GM18870 (cell line): ENCODE data around the gene MAPK13.
A peak's percentile ranks its signal among the peaks of the same experiment; 100 is the strongest.
"Not testable (repeated sequence)": the region's sequence is repeated elsewhere in the genome, so short reads cannot be mapped to it uniquely, and the experiment has no call there.

Source experiments
- ATAC-seq: cut with Tn5 transposase; IDR thresholded peaks from one replicate; pipeline ENCODE4 v1.9.1; 2021; ENCODE audit warnings: moderate library complexity; ENCODE audit not compliant: unreplicated experiment

MAPK13 gene

DNA sequence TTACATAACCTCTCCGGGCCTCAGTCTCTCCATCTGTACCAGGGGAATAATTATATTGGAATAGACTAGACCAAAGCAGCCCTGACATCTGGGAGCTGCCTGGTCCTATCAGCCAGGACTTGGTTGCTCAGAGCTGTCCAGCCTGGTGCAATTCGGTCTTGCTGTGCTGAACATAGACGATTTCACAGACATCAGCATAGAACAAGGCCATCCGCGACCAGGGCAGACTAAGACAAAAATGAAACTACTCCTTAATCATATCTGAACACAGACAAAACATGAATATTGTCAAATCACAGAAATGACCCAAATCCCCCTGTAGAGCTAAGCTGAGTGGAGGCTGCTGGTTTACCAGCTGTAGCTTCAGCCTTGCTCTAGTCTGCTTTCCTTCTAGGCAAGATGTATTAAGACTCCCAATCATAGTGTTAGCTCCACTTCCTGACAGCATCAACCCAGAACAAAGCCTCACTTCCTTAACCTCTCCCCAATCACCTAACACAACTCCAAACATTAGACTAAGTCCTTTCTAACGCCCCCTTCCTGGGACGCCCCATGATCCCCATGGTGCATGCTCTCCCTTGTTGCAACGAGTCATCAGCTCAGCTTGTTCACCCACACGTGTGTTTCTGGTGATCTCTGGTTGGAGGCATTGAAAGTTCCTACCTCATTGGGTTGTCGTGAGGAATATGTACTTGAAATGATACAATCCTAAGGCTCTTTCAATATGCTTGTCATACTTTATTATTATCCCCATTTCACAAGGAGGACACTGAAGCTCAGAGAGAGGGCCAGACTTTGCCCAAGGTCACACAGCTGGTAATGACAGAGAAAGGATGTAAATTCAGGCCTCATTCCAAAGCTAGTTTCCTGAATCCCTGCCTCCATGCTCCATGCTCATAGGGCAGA lies 3.5 kb upstream of the MAPK13 start:
- ATAC-seq, result no peak

DNA sequence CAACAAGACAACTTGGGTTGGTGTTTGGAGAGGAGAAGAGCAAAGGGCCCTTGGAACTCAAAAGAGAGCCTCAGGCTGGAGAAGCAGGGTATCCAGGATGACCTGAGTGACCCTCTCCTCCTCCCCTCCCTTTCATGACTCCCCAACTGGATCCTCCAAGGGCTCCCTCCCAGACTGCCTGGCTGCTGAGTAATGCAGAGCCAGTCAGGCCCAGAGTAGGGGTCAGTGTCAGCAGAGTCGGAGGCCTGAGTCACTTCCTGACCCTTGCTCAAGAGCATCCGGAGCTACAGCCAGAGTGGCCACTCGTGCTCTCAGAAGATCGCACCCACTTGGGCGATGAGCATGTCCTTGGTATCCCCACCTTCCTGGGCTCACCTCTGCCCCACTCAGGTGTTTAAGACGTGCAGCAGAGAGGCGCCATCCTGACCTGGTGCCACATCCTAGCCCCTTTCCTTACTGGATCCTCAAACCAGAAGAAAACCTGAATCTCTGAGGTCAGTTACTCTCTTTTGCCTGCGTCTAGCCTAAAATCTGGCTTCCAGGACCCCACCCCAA lies 2.8 kb upstream of the MAPK13 start:
- ATAC-seq, result no peak

DNA sequence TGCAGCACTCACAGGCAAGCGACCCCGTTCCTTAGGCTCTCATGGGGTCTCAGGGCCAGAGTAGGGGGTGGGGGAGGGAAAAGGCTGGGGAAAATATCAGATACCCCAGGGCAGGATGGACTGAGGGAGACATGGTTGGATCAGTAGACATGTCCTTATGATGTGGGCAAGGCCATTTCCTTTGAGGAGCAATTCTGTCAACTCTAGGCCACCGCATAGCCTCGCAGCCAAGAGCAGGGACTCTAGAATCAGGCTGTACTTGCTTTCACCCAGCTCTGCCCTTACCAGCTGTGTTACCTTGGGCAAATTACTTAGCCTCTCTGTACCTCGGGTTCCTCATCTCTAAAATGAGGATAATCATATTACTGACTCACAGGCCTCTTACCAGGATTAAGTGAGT lies 2.2 kb upstream of the MAPK13 start:
- no peak for ATAC-seq

DNA sequence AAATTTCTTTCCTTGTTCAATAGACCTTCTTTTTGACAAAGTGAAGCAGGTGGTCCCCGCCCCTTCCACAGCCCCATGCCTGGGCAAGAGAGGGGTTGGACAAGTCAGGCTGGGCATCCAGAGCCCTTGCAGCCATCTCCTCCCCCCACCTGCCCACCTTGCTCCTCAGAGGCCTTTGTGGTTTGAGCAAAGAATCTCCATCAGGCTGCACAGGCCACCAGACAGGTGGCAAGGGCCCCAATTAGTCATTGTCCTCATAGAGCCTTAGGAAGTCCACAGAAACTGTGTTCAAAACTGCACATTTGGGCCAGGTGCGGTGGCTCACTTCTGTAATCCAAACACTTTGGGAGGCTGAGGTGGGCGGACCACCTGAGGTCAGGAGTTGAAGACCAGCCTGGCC lies 1.5 kb upstream of the MAPK13 start:
- ATAC-seq, result no peak

DNA sequence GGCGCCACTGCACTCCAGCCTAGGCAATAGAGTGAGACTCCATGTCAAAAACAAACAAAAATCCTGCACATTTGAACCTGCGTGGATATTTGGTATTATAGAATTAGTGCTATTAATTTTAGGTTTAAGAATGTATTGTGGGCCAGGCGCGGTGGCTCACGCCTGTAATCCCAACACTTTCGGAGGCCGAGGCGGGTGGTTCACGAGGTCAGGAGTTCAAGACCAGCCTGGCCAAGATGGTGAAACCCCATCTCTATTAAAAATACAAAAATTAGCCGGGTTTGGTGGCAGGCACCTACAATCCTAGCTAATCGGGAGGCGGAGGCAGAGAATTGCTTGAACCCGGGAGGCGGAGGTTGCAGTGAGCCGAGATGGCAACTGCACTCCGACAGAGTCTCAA lies 979 bp upstream of the MAPK13 start:
- ATAC-seq, result not testable (repeated sequence)

DNA sequence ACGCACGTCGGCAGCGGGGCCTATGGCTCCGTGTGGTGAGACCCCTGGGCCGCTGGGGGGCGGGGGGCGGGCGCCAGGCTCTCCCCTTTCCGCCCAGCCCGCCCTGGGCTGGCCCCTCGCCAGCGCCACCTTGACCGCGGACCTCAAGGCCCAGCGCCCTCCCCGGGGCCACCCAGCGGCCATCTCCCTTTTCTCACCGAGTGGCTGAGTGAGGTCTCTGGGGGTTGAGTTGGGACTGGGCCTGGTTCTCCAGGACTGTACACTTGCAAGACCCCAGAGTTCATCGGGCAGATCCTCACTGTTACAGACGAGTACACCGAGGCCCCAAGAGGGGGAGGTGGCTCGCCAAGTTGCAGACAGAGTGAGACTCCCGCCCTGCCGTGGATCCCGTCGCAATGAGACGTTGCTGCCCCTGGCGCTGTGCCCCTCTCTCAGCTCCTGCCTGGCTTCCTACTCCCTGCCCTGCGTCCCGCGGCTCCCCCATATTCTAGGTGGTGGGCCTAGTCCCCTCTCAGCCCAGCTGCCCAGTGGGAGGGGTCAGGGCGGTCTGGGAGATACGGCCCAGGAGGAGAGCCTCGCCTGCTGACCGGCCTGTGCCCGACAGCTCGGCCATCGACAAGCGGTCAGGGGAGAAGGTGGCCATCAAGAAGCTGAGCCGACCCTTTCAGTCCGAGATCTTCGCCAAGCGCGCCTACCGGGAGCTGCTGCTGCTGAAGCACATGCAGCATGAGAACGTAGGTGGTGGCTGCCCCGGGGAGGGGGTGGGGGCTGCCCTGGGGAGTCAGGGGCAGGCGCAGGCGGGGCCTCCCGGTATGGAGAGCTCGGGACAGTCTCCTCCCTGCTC lies 576 bp downstream of the MAPK13 start:
- ATAC-seq, result no peak

DNA sequence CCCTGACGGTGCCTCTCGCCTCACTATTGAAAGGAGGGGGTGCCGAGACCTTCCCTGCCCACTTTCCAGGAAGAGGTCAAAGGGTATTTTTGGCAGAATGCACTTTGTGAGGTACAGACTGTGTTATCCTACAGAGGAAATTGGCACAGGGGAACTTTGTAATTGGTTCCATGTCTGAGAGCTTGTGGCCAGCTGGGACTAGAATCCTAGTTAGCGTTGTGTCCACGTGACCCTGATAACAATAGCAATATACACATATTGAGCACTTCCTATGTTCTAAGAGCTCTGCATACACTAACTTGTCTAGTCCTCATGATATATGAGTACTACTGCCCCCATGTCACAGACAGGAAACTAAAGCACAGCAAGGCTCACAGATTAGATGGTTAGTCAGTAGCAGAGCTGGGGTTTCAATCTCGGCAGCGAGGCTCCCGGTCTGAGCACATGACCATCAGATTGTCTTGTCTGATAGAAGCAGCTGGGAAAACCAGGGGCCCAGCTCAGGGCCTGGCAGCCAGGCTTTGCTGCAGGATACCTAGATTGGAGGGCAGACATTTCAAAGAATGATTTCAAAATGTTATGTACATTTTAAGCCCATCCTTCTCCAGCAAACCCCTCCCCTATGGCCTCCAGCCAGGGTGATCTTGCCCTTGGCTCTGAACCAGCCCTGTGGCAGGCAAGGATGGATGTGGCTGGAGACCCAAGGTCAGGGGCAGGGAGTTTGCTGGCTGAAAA lies 1.4 kb downstream of the MAPK13 start:
- ATAC-seq, result peak; percentile 90

DNA sequence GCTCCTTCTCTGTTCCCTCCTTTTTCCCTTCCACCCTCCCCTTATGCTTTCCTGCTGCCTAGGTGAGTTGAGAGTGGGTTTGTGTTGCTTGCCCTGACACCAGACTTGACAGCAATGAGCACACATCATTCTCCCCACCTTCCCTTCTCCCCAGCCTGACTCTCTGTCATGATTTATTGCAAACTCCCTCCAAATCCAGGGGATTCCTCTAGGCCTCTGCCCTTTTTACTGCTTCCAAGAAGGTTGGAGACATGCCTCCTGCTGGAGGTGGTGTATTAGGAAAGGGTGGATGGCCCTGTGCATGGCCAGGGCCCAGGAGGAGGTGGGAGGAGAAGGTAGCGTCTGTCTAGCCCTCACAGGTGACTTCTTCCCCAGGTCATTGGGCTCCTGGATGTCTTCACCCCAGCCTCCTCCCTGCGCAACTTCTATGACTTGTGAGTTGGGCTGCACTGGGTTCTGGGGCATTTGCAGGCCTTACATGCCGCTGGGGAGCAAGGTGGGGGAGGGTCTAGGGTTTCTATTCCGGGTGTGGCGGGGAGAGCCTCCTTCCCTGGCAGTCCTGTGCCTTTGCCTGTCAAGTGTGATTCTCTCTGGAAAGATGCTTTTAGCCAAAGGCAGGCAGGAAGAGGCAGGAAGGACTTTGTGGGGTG lies 2.1 kb downstream of the MAPK13 start:
- ATAC-seq, result no peak

DNA sequence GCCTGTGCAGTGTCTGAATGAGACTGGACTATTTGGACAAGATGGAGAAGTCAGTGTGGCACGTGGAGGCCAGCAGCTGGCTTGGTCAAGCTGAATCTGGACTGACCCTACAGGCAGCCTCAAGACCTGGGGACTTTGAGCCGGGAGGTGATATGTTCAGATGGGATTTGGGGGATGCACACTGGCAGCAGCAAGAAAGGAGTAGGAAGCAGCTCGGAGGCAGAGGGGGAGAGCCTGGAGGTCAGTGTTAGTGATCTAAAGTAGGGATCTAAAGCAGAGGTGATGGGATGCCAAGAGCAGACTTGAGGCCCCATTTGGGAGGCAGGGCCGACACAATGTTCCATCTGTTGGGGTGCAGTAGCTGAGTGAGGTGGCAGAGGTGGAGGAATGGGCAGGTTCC lies 2.8 kb downstream of the MAPK13 start:
- no peak for ATAC-seq

DNA sequence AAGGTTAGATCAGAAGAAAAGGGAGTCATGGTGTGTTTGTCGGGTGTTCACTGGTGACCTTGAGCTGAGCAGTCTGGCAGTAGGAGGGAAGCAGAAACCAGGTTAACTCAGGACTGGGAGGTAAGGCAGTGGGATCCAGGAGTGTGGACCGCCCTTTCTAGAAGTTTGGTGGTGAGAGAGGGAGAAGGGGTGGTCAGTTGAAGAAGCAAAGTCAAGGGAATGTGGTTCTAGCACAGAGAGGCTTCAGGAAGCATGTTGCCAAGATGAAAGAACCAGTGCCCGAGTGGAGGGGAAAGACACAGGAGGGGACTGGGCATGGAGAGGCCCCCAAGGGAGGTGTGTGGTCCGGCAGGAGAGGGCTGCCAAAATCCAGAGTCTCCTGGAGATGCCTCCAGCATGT lies 3.6 kb downstream of the MAPK13 start:
- ATAC-seq, result no peak

DNA sequence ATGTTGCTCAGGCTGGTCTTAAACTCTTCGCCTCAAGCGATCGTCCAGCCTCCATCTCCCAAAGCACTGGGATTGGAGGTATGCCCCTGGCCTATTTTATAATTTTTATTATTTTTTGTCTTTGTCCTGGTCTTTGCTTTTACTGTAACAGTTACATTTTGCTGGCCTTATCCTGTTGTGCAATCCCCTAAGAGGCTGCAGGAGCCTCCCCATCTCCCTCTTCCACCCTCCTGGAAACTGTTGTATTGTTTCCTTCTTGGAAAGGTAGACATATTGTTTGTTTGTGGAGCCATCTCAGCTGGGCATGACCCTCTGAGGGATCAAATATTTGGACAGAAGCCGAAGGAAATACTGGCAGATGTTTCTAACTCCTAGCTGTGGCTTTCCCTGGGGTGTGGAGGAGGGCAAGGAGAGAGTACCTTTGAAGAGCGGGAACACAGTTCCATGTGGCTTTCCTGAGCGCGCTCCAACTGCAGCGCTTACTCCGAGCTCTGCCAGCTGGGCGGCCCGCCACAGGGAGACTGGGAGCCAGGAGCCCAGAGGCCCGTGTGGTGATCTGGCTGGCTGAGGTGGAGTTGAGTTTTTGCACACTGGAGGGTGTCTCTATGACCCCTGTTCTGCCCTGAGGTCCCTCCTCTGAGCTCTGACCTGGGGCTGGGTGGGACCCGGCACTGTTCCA lies 4.9 kb downstream of the MAPK13 start:
- no peak for ATAC-seq

DNA sequence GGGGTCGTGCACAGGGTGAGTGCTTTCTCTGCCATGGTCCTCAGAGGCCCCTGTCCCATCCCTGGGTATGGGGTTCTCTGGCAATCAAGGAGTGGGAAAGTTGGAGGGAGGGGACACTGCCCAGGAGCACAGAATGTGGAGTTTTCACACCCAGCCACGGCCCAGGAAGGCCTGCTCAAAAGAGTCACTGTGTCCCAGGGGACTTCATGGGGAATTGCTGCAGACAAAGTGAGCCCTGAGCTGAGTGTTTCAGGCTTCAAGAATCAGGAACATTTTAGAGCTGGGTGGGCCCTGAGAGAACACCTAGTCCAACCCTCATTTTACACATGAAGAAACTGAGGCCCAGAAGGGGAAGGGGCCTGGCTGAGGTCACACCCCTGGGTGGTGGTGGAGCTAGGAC lies 5.7 kb downstream of the MAPK13 start:
- no peak for ATAC-seq

DNA sequence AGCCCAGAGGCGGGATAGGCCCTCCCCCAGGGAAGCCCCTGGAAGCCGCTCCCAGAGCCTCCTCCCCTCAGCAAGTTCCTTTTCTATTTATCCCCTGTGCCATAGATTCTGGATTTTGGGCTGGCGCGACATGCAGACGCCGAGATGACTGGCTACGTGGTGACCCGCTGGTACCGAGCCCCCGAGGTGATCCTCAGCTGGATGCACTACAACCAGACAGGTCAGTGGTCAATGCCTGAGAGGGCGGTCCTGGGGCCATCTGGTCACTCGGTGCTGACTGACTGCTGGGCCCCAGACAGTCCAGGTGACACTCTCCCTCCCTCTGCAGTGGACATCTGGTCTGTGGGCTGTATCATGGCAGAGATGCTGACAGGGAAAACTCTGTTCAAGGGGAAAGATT lies 6.2 kb downstream of the MAPK13 start:
- no peak for ATAC-seq

DNA sequence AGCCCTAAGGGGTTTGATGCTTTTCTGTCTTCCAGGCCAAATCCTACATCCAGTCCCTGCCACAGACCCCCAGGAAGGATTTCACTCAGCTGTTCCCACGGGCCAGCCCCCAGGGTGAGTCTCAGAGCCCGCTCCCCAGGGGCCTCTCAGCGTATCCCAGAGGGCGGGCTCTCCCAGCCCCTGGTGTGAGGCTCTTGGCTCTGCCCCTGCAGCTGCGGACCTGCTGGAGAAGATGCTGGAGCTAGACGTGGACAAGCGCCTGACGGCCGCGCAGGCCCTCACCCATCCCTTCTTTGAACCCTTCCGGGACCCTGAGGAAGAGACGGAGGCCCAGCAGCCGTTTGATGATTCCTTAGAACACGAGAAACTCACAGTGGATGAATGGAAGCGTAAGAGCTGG lies 8.4 kb downstream of the MAPK13 start:
- no peak for ATAC-seq

DNA sequence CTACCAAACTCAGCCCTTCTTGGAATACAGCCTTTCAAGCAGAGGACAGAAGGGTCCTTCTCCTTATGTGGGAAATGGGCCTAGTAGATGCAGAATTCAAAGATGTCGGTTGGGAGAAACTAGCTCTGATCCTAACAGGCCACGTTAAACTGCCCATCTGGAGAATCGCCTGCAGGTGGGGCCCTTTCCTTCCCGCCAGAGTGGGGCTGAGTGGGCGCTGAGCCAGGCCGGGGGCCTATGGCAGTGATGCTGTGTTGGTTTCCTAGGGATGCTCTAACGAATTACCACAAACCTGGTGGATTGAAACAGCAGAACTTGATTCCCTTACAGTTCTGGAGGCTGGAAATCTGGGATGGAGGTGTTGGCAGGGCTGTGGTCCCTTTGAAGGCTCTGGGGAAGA lies 9.1 kb downstream of the MAPK13 start:
- ATAC-seq, result no peak

DNA sequence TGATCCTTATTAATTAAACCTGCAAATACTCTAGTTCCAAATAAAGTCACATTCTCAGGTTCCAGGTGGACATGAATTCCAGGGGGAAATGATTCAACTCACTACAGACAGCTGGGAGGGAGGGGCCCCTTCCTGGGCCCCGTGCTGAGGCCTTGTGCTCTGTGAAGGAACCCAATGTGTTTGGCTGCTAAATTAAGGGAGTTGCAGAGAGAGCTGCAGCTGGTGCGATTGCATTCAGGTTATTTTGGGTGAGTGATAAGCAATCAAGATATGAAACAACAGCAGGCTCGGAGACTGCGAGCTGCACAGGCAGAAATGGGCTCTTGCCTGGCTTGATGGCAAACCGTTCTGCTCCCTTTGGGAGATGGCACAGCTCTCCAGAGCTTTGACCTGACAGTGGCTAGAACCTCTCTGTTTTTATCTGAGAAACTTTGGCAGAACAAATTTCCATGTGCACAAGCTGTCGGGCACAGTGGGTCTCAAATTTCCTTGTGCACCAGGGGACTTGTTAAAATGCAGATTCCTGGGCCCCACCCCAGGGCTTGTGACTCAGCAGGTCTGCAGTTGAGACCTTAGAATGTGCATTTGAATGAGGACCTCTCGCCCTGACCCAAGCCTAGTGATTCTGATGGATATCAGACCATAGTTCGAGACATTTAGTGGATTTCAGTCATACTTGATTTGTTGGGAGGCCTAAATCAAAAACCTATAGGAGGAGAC lies 9.8 kb downstream of the MAPK13 start:
- ATAC-seq, result no peak

DNA sequence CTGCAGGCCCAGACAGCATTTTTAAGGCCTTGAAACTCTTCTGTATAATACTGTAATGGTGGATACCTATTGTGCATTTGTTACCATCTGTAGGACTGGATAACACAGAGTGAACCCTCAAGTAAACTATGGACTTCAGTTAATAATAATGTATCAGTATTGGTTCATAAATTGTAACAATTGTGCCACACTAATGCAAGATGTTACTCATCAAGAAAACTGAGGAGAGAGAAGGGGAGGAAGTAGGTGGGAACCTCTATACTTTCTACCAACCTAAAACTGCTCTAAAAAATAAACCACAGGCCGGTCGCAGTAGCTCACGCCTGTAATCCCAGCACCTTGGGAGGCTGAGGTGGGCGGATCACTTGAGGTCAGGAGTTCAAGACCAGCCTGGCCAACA lies 10.8 kb downstream of the MAPK13 start:
- no peak for ATAC-seq

DNA sequence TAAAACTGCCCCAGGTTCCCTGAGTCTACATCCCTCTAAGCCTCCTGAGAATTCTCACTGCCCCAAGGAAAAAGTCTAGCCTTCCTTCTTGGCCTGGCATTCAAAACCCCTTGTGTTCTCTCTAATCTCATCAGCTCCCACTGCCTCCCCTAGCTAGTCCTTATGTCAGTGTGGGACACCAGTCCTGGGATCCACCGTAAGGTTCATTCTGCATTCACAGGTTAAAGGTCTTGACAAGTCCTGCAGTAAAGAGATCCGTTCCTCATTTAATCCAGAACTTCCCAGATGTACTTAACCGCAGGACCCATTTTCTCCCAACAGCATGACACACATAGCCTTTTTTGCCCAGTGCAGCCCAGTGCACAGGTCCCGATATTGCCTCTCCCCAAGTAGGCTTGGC lies 11.6 kb downstream of the MAPK13 start:
- no peak for ATAC-seq
